HEK293 (cell line): Measurements from ENCODE around the gene TNFAIP2.

Source experiments
- CTCF ChIA-PET: fragments of 350-600 bp; formaldehyde crosslinking; extraction: SDS; loops from one replicate; lab custom pipeline; 2021; ENCODE audit warnings: antibody characterized with exemption; lab: Yijun Ruan, JAX
- POLR2A ChIA-PET: fragments of 300-600 bp; formaldehyde crosslinking; extraction: SDS; loops from one replicate; lab custom pipeline; 2020; ENCODE audit warnings: antibody characterized with exemption, inconsistent platforms; lab: Yijun Ruan, JAX
- H3K27ac ChIP-seq: fragments of 200-500 bp; sonication (Bioruptor generic); 2 replicates; pipeline ENCODE4 v1.5.1; 2014; ENCODE audit warnings: low read depth, low read length, control low read depth, inconsistent platforms; ENCODE audit errors: extremely low read depth
- H3K36me3 ChIP-seq, 2 experiments: fragments of 200-500 bp in 1 of 2; sonication (Bioruptor generic) in 1 of 2; 1 replicate in 1 of 2; 2 replicates in 1 of 2; pipeline ENCODE4 v1.5.1; 2014 to 2017; ENCODE audit warnings: inconsistent platforms in 2 of 2, low read length in 2 of 2; ENCODE audit not compliant: control insufficient read depth in 2 of 2, insufficient read depth in 1 of 2
- H3K4me1 ChIP-seq: fragments of 200-500 bp; sonication (Bioruptor generic); 2 replicates; pipeline ENCODE4 v1.5.1; 2014; ENCODE audit warnings: mild to moderate bottlenecking, low read length, inconsistent platforms; ENCODE audit not compliant: control insufficient read depth, insufficient read depth
- H3K4me3 ChIP-seq: 2 replicates; pipeline ENCODE4 v1.5.1; 2011; ENCODE audit warnings: low read depth, mild to moderate bottlenecking, control low read depth, low read length, moderate library complexity
- H3K9me3 ChIP-seq: fragments of 200-500 bp; sonication (Bioruptor generic); 2 replicates; pipeline ENCODE4 v1.5.1; 2014; ENCODE audit warnings: low read depth, low read length, inconsistent platforms; ENCODE audit not compliant: control insufficient read depth, insufficient read depth
- HIC1 ChIP-seq: fragments of 450-650 bp; formaldehyde crosslinking; IDR thresholded peaks from 2 replicates; pipeline ENCODE4 v1.5.1; 2016; ENCODE audit warnings: missing biosample characterization, missing genetic modification characterization
- TSHZ1 ChIP-seq: fragments of 450-650 bp; formaldehyde crosslinking; IDR thresholded peaks from 2 replicates; pipeline ENCODE4 v1.5.1; 2016; ENCODE audit warnings: missing biosample characterization, missing genetic modification characterization, borderline replicate concordance
- ZBTB44 ChIP-seq: fragments of 450-650 bp; IDR thresholded peaks from 2 replicates; pipeline ENCODE4 v1.5.1; 2018; ENCODE audit warnings: missing biosample characterization, mild to moderate bottlenecking, missing genetic modification characterization
- ZFP41 ChIP-seq: fragments of 450-650 bp; formaldehyde crosslinking; IDR thresholded peaks from 2 replicates; pipeline ENCODE4 v1.5.1; 2016; ENCODE audit warnings: missing biosample characterization, missing genetic modification characterization, borderline replicate concordance
- ZNF202 ChIP-seq: fragments of 450-650 bp; formaldehyde crosslinking; IDR thresholded peaks from 2 replicates; pipeline ENCODE4 v1.5.1; 2016; ENCODE audit warnings: missing biosample characterization, missing genetic modification characterization, borderline replicate concordance
- ZNF324 ChIP-seq: fragments of 450-650 bp; formaldehyde crosslinking; IDR thresholded peaks from 2 replicates; pipeline ENCODE4 v1.5.1; 2016; ENCODE audit warnings: missing biosample characterization, missing genetic modification characterization
- ZNF366 ChIP-seq: fragments of 450-650 bp; formaldehyde crosslinking; conservative IDR thresholded peaks from 2 replicates; pipeline ENCODE4 v1.5.1; 2016; ENCODE audit warnings: missing biosample characterization, missing genetic modification characterization
- ZNF473 ChIP-seq: fragments of 450-650 bp; formaldehyde crosslinking; IDR thresholded peaks from 2 replicates; pipeline ENCODE4 v1.5.1; 2017; ENCODE audit warnings: missing biosample characterization, missing genetic modification characterization
- ZNF639 ChIP-seq: fragments of 450-650 bp; formaldehyde crosslinking; IDR thresholded peaks from 2 replicates; pipeline ENCODE4 v1.5.1; 2016; ENCODE audit warnings: missing biosample characterization, missing genetic modification characterization
- ZNF658 ChIP-seq: fragments of 450-650 bp; formaldehyde crosslinking; IDR thresholded peaks from 2 replicates; pipeline ENCODE4; 2016; ENCODE audit warnings: missing biosample characterization, missing genetic modification characterization
- ZSCAN16 ChIP-seq: fragments of 450-650 bp; formaldehyde crosslinking; IDR thresholded peaks from 2 replicates; pipeline ENCODE4 v1.5.1; 2016; ENCODE audit warnings: missing biosample characterization, missing genetic modification characterization
- ZSCAN18 ChIP-seq: fragments of 450-650 bp; formaldehyde crosslinking; IDR thresholded peaks from 2 replicates; pipeline ENCODE4 v1.5.1; 2016; ENCODE audit warnings: missing biosample characterization, missing genetic modification characterization

The TNFAIP2 gene

GRCh38 chr14:103091883-103092222, 31.4 kb upstream of the TNFAIP2 start (continued):
- TF ChIP-seq ZNF473 (tag by site-specific recombination), result no peak

GRCh38 chr14:103093856-103094405, 29.3 kb upstream of the TNFAIP2 start:
- TF ChIP-seq ZFP41 (tag by site-specific recombination) (no peak), TSHZ1 (tag by site-specific recombination) (no peak), ZNF639 (tag by site-specific recombination) (no peak), ZSCAN16 (tag by site-specific recombination) (no peak), HIC1 (tag by site-specific recombination) (no peak), ZNF202 (tag by site-specific recombination) (no peak), ZNF658 (tag by site-specific recombination) (no peak), ZNF324 (tag by site-specific recombination) (no peak), ZBTB44 (tag by site-specific recombination) (no peak), ZNF366 (tag by site-specific recombination) (no peak), ZSCAN18 (tag by site-specific recombination) (no peak)
- H3K27ac ChIP-seq, result no peak overlapping the region
- no peaks in the 10 kb centered on the region for H3K36me3 ChIP-seq
- H3K4me3 ChIP-seq, result no peak overlapping the region
- ChIA-PET POLR2A (no interaction called here), CTCF (interaction anchor here (0.6 to 3.6 kb wide), 3 partner anchors 12 to 175 kb away, joined by 3 to 44 read pairs (median 3); no protein-coding TSS in a partner anchor)
- H3K4me1 ChIP-seq, result no peaks in the 10 kb centered on the region; the same call in 1 of the 2 replicates
- H3K9me3 ChIP-seq, result no peaks in the 10 kb centered on the region
